CD4-positive, alpha-beta T cell treated with Interleukin-4 for 1 hour (primary cell): Measurements from ENCODE around the gene UBE3B.

Source experiments
- DNase-seq, 2 donors: peaks; one replicate each; pipeline ENCODE4 v3.0.0-alpha.2; 2020 to 2022

The UBE3B gene

DNA sequence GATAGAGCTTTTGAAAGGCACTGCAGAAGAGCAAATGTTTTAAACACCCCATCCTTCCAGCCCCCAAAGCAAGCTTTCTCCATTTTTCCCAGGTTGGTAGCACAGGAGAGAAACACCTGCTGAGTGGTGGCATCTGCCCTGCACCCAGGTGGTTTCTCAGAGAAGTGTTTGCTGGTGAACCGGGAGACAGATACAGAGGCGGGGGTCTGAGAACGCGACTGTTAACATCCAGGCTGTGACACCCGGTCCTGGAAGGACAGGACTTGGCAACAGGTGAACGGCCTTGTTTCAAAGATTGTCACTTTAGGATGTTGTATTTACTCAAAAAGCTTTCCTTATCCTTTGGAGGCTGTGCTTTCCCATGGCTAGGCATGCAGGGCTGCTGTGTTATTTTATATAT lies 77.3 kb downstream of the UBE3B start:
- DNase-seq, result no peak

- no peak for DNase-seq
Observed at GRCh38 chr12:109555431-109556315, 78.2 kb downstream of the UBE3B start.

DNA sequence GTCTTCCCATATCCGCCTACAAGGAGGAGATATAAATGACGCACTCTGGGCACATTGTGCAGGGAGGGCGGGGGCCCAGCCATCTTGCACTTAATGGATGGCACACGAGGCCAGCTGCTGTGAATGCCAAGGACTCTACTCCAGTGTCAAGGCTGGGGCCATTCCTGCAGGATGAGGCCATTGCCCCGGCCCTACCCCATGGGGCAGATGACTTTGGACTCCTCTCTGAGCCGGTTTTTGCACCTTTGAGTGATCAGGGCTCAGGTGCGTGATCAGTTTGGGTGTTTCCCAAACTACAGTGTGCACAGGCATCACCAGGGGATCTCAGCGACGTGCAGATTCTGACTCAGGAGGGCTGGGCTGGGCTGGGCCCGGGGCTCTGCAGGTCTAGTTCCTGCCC lies 79.8 kb downstream of the UBE3B start:
- no peak for DNase-seq

DNA sequence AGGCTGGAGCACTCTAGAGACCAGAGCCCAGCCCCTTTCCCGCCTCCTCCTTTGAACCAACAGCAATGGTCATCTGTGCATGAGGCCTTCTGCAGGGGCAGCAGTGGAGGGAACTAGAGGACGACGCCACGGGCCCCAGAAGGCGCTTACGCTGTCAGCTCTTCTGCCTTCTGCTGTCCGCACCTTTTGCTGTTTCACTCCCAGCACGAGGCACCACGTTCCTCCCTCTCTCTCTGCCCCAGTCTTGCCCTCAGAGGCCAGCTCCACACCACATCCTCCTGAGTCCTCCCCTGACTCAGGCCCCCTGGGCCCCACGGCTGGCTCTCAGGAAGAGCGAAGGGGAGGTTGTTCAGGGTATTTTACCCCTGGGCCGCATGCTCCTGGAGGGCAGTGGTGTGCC lies 80.4 kb downstream of the UBE3B start:
- DNase-seq, result no peak

DNA sequence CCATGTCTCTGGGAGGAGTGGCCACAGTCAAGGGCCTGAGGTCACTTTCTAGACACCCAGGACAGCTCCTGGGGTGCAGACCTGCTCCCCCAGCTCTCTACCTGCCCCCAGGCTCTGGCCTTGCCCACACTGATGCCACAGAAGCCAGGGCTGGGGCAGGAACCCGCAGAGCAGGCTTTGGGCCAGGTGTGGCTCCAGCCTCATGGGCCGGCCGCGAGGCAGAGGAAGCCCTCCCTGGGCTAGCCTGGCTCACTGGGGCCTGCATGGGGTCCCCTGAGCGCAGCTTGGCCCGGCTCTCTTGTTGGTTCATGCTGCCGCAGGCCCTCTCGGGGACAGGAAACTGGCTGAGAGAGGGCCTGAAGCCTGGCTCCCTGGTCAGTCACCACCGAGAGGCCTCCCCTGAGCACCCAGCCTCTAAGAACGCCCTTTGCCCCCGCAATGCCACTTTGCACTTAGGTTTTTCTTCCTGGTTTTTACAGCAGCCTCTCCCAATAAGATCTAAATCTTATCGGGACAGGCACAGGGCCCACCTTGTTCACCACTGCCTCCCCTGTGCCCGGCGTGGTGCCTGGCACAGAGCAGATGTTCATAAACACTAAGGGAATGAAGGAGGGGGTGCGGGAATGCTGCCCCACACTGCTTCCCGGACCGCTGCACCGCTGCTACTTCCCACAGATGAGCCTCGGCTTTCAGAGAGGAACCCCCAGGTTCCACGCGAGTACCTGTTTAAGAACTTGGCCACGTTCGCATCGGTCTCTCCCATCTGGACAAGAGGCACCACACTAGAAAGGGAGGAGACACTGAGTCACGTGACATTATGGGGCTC lies 81.2 kb downstream of the UBE3B start:
- DNase-seq, result no peak

DNA sequence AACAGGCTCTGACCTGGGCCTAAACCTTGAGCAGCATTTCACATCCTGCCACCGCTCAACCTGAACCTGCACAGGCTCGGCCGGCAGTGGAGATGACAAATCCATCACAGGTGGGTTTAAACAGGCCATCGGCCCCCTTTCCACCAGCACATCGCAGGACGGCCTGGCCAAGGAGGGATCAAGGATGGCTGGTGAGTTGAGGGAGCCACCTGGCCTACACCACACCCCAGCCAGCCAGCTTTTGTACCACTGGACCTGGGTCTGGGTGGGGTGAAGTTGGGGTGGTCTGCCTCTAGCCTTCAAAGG lies 81.7 kb downstream of the UBE3B start:
- no peak for DNase-seq

DNA sequence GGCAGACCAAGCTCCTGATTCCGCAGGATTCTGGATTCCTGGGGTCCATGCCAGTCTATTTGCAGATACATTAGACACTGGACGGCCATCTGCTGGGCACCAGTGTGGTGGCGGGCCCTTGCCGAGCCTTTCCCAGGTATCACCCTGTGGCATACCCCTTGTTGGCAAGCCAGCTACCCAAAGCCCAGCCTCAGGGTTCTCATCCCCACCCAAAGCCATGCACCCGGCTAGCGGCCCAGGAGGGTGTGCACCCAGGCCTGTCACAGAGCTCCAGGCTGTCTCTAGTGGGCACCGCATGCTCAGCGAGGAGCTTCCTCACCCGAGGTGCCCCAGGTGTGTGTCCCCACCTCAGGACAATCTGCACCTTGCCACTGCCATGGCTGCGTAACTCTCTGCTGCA lies 82.2 kb downstream of the UBE3B start:
- DNase-seq, result no peak

GRCh38 chr12:109560867-109561710 lies 83.7 kb downstream of the UBE3B start:
- no peak for DNase-seq

DNA sequence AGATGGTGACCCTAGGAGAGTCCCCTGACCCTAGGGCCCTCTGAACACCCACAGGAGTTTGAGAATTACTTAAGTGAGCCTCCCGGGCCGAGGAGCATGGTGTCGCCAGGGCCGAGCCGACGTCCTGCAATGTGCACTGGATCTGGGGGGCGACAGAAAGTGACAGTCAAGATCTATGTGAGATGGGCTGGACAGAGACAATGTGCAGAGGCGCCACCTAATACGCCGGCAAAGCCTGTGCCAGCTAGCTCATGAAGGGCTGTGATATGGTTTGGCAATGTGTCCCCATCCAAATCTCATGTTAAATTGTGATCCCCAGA lies 84.2 kb downstream of the UBE3B start:
- no peak for DNase-seq

GRCh38 chr12:109562871-109563270 lies 85.4 kb downstream of the UBE3B start:
- DNase-seq, result no peak

- no peak for DNase-seq
Observed at GRCh38 chr12:109563291-109564284, 86.2 kb downstream of the UBE3B start.

DNA sequence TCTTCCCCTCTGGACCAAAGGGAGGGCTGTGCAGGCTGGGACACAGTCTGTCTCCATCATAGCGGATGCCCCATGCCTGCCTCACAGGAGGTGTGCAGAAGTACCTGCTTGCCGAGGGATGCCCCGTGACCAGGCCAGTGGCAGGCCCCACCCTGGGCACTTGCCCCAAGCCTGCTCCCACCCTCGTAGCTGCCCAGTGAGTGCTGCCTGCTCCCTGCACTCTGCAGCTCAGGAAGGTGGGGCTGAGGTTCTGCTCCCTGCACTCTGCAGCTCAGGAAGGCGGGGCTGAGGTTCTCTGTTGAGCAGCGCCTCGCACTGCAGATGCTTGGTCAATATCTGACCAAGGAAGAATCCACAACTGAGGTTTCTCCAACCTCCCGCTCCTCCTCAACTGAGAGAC lies 89.0 kb downstream of the UBE3B start:
- DNase-seq, result no peak

DNA sequence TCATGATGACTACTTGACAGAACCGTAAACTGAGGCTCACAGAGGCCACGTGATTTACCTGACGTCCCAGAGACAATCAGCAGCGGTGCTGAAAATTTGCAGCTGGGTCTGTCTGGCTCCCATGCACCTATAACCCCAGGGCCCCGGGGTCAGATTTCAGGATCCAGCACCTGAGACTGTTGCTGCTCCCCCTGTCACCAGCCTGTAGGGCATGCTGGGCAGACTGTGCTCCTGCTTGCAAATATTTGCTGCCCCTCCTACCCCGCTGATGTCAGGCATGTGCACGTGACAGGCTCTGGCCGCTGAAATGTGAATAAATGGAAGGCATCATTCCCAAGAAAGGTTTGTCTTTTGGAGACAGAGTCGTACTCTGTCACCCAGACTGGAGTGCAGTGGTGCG lies 89.9 kb downstream of the UBE3B start:
- no peak for DNase-seq

GRCh38 chr12:109567967-109568366 lies 90.5 kb downstream of the UBE3B start:
- no peak for DNase-seq

- no peak for DNase-seq
Observed at GRCh38 chr12:109568486-109568885, 91.1 kb downstream of the UBE3B start.

DNA sequence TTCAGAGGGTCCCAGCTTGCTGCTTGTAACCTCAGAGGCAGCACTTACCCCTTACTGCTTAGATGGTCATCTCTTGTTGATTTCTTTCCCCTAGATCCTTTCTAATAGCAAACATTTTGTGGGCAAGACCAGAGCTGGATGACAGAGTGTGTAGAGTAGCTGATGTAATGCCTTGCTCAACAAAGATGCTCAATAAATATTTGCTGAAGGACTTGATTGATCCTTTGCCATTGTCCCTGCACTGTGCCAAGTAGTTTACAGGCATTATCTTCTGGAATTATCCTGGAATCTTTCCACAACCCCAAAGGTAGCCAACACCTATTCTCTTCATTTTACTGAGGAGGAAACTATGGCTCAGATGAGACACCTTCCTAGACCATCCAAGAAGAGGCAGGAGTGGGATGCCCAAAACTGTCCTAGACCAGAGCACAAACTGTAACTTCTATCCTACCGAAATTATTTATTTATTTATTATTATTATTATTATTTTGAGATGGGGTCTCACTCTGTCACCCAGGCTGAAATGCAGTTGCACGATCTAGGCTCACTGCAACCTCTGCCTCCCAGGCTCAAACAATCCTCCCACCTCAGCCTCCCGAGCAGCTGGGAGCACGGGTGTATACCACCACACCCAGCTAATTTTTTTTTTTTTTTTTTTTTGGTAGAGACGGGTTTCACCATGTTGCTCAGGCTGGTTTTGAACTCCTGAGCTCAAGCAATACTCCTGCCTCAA lies 94.5 kb downstream of the UBE3B start:
- DNase-seq, result no peak

DNA sequence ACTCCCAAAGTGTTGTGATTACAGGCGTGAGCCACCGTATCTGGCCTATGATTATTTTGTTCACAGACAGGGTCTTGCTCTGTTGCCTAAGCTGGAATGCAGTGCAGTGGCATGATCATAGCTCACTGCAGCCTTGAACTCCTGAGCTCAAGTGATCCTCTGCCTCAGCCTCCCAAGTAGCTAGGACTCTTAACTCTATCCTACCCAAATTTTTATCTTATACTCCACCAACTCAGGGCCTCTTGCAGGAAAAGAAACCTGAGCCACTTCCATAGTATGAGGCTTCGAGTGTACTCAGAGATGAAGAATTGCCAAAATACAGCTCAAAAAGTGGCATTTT lies 95.0 kb downstream of the UBE3B start:
- DNase-seq, result peak in 1 of 2 donors; percentile 6

GRCh38 chr12:109573029-109573913 lies 95.8 kb downstream of the UBE3B start, which contains the start of the genes MMAB and MVK:
TSS of gene MMAB (minus strand) at chr12:109573504. CDS start at chr12:109573480, 24 bp downstream.
TSS of gene MVK (plus strand) at chr12:109573794. CDS start at chr12:109574823, 1,029 bp downstream.
- DNase-seq, result peak; percentile 99 to 100

GRCh38 chr12:109573914-109574244 lies 96.4 kb downstream of the UBE3B start:
- DNase-seq, result no peak

- no peak for DNase-seq
Observed at GRCh38 chr12:109575683-109576082, 98.2 kb downstream of the UBE3B start.
